NCI-H2107 treated with DMSO at 0.1 percent for 48 hours (cell line): ENCODE measurements around the gene PLA2G2A.
"Not testable (repeated sequence)": the region's sequence is repeated elsewhere in the genome, so short reads cannot be mapped to it uniquely, and the experiment has no call there.

Source experiments
- DNase-seq: peaks from one replicate; lab custom pipeline; 2025; ENCODE audit not compliant: unreplicated experiment; lab: John Stamatoyannopoulos, UW

The PLA2G2A gene

DNA sequence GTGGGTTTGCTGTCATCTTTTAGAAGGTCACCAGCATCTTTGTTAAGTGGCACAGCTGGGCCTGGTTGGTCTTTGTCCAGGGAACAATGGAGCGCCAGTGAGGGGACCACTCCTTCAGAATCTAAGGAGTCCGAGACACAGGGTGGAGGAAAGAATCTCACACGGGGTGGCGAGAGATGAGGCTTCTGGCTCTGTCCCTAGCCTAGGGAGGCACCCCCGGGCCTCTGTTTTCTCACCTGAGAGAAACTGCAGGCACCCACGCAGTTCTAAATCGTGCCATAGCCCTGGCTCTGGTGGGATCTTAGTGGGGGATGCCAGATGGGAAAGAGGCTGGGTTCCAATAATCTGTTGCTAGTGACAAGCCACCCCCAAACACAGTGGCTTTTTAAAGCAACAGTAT, 45.1 kb downstream of the PLA2G2A start:
- DNase-seq = no peak

DNA sequence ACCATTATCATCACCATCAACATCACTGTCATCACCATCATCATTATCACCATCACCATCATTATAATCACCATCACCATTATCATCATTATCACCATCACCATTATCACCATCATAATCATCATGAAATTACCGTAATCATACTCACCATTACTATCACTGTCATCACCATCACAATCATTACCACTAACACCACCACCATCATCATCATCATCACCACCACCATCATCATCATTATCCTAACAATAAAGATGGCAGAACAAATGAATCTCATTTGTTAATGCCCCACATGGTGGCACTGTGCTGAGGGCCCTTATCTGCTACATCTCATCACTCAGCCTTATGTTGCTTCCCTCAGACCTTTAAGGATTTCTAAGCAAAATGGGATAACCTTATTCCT, 46.6 kb downstream of the PLA2G2A start:
- no peak for DNase-seq

GRCh38 chr1:19927130-19927421, 52.3 kb downstream of the PLA2G2A start:
- DNase-seq = not testable (repeated sequence)

- DNase-seq = no peak
Measured at GRCh38 chr1:19926296-19927129, 52.9 kb downstream of the PLA2G2A start.
